Left ventricle myocardium inferior (tissue), 1 donor: ENCODE measurements around the gene PAFAH1B2. TPM values are rescaled to one million over a fixed set of nuclear protein-coding genes. Genes with fewer than 3 reads are reported as not detected.
"Not testable (repeated sequence)": the region's sequence is repeated elsewhere in the genome, so short reads cannot be mapped to it uniquely, and the experiment has no call there.

Source experiments
- DNase-seq: peaks from one replicate; pipeline ENCODE4 v3.0.0-alpha.2; 2020
- H3K27ac ChIP-seq: fragments of 200-600 bp; replicated peaks from 2 replicates; pipeline ENCODE4 v1.8.0; 2021
- H3K27me3 ChIP-seq: fragments of 200-600 bp; 2 replicates; pipeline ENCODE4 v1.8.0; 2021; ENCODE audit warnings: low read depth
- H3K36me3 ChIP-seq: fragments of 200-600 bp; 2 replicates; pipeline ENCODE4 v1.8.0; 2021
- H3K4me1 ChIP-seq: fragments of 200-600 bp; 2 replicates; pipeline ENCODE4 v1.8.0; 2021
- H3K4me3 ChIP-seq: fragments of 200-600 bp; 2 replicates; pipeline ENCODE4 v1.8.0; 2021; ENCODE audit warnings: mild to moderate bottlenecking, moderate library complexity
- H3K9me3 ChIP-seq: fragments of 200-600 bp; replicated peaks from 2 replicates; pipeline ENCODE4 v1.8.0; 2021
- CTCF ChIP-seq: fragments of 200-600 bp; IDR thresholded peaks from 2 replicates; pipeline ENCODE4 v1.8.0; 2021; ENCODE audit warnings: antibody characterized with exemption, mild to moderate bottlenecking, borderline replicate concordance
- intact Hi-C: fragments of 100-400 bp; cut with micrococcal nuclease; formaldehyde crosslinking; loops from one replicate; pipeline ENCODE4 v1.11.0; 2022
- total RNA-seq: library from RNA; stranded (reverse); fragmentation: NEBNext Ultra II Directional; extraction: Animal tissue kit (Norgen Biotek cat#: 25700); gene quantifications from one replicate; pipeline ENCODE4 v1.2.1, GENCODE V29; 2021
- donor health status: DM: no; HTN: yes; CAD: no; lungs with severe emphysema.

Gene PAFAH1B2
- total RNA-seq, 1 donor from 2014 or later = 51.5 TPM

GRCh38 chr11:117206859-117207258 is 62.8 kb downstream of the PAFAH1B2 start:
- not testable (repeated sequence) for H3K27me3 ChIP-seq, H3K9me3 ChIP-seq, H3K4me3 ChIP-seq, H3K27ac ChIP-seq, DNase-seq
- intact Hi-C loops = loop anchor here (5.0 kb wide), 1 partner anchor 75 kb away; no protein-coding TSS in a partner anchor
- peak; percentile 22 for TF ChIP-seq CTCF
- Histone ChIP-seq H3K36me3 (peaks cover 37% of the 10 kb centered on the region), H3K4me1 (peaks cover 23% of the 10 kb centered on the region)

GRCh38 chr11:117207481-117207880 is 63.4 kb downstream of the PAFAH1B2 start:
- DNase-seq, H3K27me3 ChIP-seq, H3K9me3 ChIP-seq, H3K4me3 ChIP-seq, H3K27ac ChIP-seq: not testable (repeated sequence)
- intact Hi-C loops = loop anchor here (5.0 kb wide), 1 partner anchor 75 kb away; no protein-coding TSS in a partner anchor
- Histone ChIP-seq H3K4me1 (peaks cover 21% of the 10 kb centered on the region), H3K36me3 (peaks cover 41% of the 10 kb centered on the region)

GRCh38 chr11:117208710-117209109 is 64.6 kb downstream of the PAFAH1B2 start:
- intact Hi-C loops = loop anchor here (5.0 kb wide), 1 partner anchor 76 kb away; no protein-coding TSS in a partner anchor
- H3K27me3 ChIP-seq, DNase-seq, H3K9me3 ChIP-seq, H3K27ac ChIP-seq, H3K4me3 ChIP-seq: not testable (repeated sequence)
- Histone ChIP-seq H3K36me3 (peaks cover 48% of the 10 kb centered on the region), H3K4me1 (peaks cover 20% of the 10 kb centered on the region)

GRCh38 chr11:117209351-117210125 is 65.5 kb downstream of the PAFAH1B2 start:
- H3K4me3 ChIP-seq, DNase-seq, H3K27ac ChIP-seq, H3K27me3 ChIP-seq, H3K9me3 ChIP-seq: not testable (repeated sequence)
- H3K36me3 ChIP-seq = peaks cover 46% of the 10 kb centered on the region
- intact Hi-C loops = loop anchor here (5.0 kb wide), 1 partner anchor 77 kb away; no protein-coding TSS in a partner anchor
- H3K4me1 ChIP-seq = peaks cover 11% of the 10 kb centered on the region

GRCh38 chr11:117210620-117211019 is 66.5 kb downstream of the PAFAH1B2 start:
- Histone ChIP-seq H3K4me1 (peaks cover under 1% of the 10 kb centered on the region), H3K4me3 (no peak overlapping the region), H3K9me3 (no peaks in the 10 kb centered on the region), H3K27ac (no peak overlapping the region), H3K27me3 (no peaks in the 10 kb centered on the region), H3K36me3 (peaks cover 48% of the 10 kb centered on the region)
- DNase-seq = no peak
- TF ChIP-seq CTCF = no peak
- intact Hi-C loops = no loop called here

- TF ChIP-seq CTCF = no peak
- Histone ChIP-seq H3K4me1 (peaks cover 17% of the 10 kb centered on the region), H3K36me3 (peaks cover 70% of the 10 kb centered on the region), H3K27ac (no peak overlapping the region), H3K4me3 (no peak overlapping the region), H3K9me3 (no peaks in the 10 kb centered on the region), H3K27me3 (no peaks in the 10 kb centered on the region)
- intact Hi-C loops = no loop called here
- DNase-seq = no peak
Observed at GRCh38 chr11:117212697-117213355, 68.7 kb downstream of the PAFAH1B2 start.
